Transverse colon (tissue), 4 donors: ENCODE results near the gene RAI14.

Experiments used
- POLR2A ChIP-seq: fragments of 450-650 bp; IDR thresholded peaks from one replicate; pipeline ENCODE4 v1.6.1; 2016; ENCODE audit warnings: antibody characterized with exemption, mild to moderate bottlenecking, moderate library complexity
- POLR2AphosphoS5 ChIP-seq, 3 donors: sonication (generic); formaldehyde crosslinking; IDR thresholded peaks; one replicate each; pipeline ENCODE4 v1.6.1; 2016; ENCODE audit warnings: antibody characterized with exemption in 3 of 3
- TF ChIP-seq, protein P1 (sequence below), 5 experiments: fragments of 200-600 bp in 3 of 5; fragments of 450-650 bp in 2 of 5; sonication (generic) in 3 of 5; IDR thresholded peaks; 1 replicate in 2 of 5; 2 replicates in 3 of 5; pipeline ENCODE4 v1.5.1; 2016 to 2017; ENCODE audit warnings: antibody characterized with exemption in 5 of 5, inconsistent platforms in 3 of 5, mild to moderate bottlenecking in 2 of 5, moderate library complexity in 1 of 5

DNA sequence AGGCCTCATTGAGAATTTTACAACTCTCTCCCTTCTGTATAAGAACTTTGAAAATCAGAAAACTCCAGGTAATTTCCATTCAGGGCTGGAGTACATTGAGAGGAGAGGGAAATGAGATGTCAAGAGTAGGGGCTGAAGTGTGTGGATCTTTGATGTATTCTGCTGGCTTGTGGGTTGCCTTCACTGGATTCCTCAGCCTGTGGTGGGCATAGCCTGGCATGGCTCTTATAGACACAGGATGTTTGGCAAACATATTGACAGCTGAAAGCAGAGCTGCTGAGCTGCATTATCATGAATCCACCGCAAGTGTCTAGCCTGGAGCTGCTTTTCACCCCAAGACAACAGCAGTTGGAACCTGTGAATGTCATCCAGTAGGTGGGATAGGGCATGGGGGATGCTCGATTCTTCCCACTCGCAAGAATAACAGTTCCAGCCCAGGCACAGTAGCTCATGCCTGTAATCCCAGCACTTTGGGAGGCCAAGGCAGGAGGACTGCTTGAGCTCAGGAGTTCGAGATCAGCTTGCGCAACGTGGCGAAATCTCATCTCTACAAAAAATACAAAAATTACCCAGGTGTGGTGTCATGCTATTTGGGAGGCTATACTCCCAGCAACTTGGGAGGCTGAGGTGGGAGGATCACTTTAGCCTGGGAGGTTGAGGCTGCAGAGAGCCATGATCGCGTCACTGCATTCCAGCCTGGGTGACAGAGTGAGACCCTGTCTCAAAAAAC is 146.9 kb downstream of the RAI14 start:
- TF ChIP-seq POLR2A (no peak), POLR2AphosphoS5 (IDR thresholded peaks at IDR 0.05) (no peak)
- TF ChIP-seq, protein P1, sequence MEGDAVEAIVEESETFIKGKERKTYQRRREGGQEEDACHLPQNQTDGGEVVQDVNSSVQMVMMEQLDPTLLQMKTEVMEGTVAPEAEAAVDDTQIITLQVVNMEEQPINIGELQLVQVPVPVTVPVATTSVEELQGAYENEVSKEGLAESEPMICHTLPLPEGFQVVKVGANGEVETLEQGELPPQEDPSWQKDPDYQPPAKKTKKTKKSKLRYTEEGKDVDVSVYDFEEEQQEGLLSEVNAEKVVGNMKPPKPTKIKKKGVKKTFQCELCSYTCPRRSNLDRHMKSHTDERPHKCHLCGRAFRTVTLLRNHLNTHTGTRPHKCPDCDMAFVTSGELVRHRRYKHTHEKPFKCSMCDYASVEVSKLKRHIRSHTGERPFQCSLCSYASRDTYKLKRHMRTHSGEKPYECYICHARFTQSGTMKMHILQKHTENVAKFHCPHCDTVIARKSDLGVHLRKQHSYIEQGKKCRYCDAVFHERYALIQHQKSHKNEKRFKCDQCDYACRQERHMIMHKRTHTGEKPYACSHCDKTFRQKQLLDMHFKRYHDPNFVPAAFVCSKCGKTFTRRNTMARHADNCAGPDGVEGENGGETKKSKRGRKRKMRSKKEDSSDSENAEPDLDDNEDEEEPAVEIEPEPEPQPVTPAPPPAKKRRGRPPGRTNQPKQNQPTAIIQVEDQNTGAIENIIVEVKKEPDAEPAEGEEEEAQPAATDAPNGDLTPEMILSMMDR (IDR thresholded peaks at IDR 0.05), result no peak
